ENCODE data around the gene ADGRL3.
A peak's percentile ranks its signal among the peaks of the same experiment; 100 is the strongest.

ADGRL3 gene

DNA sequence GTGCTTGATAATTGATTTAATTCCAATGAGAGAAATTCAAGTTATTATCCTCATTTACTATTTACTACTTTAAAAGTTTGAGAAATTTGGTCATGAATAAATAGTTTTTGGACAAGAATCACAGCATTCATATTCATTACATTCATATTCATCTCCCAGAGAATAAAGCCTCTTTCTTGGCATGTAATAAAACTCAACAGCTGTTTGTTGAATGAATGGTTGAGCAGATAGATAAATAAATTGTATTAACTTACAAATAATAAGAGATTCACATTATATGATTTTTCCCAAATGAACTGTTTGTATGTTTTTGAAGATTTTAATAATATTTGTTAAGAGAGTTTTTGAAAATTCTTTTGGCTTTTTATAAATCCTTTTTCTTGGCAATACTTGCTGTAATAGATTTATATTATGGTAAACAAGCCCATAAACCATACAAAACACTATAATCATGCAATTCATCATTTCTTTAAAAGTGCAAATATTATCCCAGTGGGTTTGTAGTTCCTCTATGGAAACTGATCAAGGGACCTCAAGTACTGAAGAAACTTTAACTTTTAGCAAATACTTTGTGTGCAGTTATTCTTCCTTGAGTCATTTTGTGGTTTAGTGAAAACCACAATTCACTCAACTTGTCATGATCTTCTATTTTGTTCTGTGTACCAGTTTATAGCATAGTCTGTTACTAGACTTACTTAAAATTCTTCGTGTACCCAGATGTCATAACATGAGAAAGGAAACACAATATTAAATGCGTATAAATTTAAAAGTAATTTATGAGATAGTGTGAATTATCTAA is 371.8 kb downstream of the ADGRL3 start:
- TF ChIP-seq ZFX (IDR thresholded peaks at IDR 0.05): no peak
- TF ChIP-seq, protein P1, sequence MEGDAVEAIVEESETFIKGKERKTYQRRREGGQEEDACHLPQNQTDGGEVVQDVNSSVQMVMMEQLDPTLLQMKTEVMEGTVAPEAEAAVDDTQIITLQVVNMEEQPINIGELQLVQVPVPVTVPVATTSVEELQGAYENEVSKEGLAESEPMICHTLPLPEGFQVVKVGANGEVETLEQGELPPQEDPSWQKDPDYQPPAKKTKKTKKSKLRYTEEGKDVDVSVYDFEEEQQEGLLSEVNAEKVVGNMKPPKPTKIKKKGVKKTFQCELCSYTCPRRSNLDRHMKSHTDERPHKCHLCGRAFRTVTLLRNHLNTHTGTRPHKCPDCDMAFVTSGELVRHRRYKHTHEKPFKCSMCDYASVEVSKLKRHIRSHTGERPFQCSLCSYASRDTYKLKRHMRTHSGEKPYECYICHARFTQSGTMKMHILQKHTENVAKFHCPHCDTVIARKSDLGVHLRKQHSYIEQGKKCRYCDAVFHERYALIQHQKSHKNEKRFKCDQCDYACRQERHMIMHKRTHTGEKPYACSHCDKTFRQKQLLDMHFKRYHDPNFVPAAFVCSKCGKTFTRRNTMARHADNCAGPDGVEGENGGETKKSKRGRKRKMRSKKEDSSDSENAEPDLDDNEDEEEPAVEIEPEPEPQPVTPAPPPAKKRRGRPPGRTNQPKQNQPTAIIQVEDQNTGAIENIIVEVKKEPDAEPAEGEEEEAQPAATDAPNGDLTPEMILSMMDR (conservative IDR thresholded peaks at IDR 0.05): no peak
- H3K27ac ChIP-seq: no peak overlapping the region

DNA sequence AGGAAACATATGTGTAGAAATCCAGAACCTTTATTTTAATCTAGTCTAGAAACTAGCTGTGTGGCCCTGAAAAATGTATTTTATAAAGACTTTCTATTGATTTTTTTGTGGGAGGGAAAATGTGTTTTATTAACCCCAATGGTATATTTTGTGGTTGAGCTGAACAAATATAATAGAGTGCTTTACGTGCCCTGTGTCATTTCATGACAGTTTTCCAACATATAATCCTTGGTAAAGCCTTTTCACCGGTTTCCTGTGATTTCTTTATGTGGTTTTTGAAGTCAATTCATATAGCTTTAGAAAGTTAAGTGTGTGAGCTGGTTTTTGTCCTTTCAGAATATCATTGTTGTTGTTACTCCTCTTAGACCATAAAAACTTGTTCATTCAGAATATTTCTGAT is 375.7 kb downstream of the ADGRL3 start:
- TF ChIP-seq ZFX (IDR thresholded peaks at IDR 0.05): no peak
- TF ChIP-seq, protein P1 (conservative IDR thresholded peaks at IDR 0.05): no peak
- no peak overlapping the region for H3K27ac ChIP-seq

GRCh38 chr4:61579786-61580185 is 379.7 kb downstream of the ADGRL3 start:
- no peak for TF ChIP-seq ZFX (IDR thresholded peaks at IDR 0.05)
- TF ChIP-seq, protein P1 (conservative IDR thresholded peaks at IDR 0.05): no peak
- H3K27ac ChIP-seq: no peak overlapping the region

DNA sequence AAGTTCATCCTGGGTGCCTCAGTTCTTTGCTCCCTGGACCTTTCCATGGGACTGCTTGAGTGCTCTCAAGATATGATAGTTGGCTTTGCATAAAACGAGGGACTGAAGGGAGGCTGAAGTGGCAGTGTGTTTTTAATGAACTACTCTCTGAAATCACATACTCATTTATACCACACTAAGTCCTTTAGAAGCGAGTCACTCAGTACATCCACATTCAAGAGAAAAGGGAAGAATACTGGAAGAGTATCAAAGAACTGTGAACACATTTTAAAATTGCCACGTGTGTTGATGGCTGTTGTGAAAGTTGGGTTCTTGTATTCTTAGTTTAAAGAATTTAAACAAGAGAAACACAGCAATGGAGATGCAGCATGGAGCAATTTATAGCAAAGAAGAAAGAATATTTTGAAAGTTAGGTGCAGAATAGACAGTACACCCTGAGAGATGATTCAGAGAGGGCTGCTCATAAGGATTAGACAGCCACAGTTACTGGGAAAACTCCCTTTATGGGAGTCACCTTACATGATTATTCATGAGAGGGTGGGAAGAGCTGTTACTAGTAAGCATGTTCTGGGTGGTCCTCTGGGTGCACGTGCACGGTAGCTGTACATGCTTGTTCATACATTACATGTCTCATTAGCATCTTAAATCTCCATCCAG is 380.7 kb downstream of the ADGRL3 start:
- no peak overlapping the region for H3K27ac ChIP-seq
- no peak for TF ChIP-seq ZFX (IDR thresholded peaks at IDR 0.05)
- TF ChIP-seq, protein P1 (conservative IDR thresholded peaks at IDR 0.05): no peak

- H3K27ac ChIP-seq: no peak overlapping the region
- no peak for TF ChIP-seq ZFX (IDR thresholded peaks at IDR 0.05)
- TF ChIP-seq, protein P1 (conservative IDR thresholded peaks at IDR 0.05): no peak
Measured at GRCh38 chr4:61583696-61584095, 383.6 kb downstream of the ADGRL3 start.

GRCh38 chr4:61588621-61589402 is 388.7 kb downstream of the ADGRL3 start:
- no peak for TF ChIP-seq ZFX (IDR thresholded peaks at IDR 0.05)
- TF ChIP-seq, protein P1 (conservative IDR thresholded peaks at IDR 0.05): no peak
- no peak overlapping the region for H3K27ac ChIP-seq

DNA sequence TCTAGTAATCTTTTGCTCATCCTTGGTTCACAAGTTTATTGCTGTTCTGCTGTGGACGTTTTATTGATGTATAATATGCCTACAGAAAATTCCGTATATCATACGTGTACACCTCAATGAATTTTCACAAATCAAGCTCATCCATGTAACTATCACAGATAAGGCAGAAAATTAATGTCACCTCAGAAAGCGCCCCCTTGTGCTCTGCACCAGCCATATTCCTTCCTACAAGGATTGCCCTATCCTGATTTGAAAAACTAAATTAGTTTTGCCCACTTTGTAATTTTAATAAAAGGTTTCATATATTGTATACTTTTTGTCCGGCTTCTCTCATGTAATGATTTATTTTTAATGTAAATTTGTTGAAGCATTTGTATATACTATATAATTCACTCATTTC is 390.8 kb downstream of the ADGRL3 start:
- H3K27ac ChIP-seq: no peak overlapping the region
- TF ChIP-seq, protein P1 (conservative IDR thresholded peaks at IDR 0.05): peak; percentile 40
- no peak for TF ChIP-seq ZFX (IDR thresholded peaks at IDR 0.05)
